ENCODE data around the gene DACT3.

- TF ChIP-seq CTCF (conservative IDR thresholded peaks at IDR 0.05 in 1 of 2, IDR thresholded peaks at IDR 0.05 in 1 of 2; ENCODE audit: low read depth in 1 of 2, low read length in 2 of 2), result no peak
- no peak for TF ChIP-seq EZH2 (IDR thresholded peaks at IDR 0.05; ENCODE audit: low read length, missing control alignments)
Observed at GRCh38 chr19:46696866-46697203, 35.9 kb upstream of the DACT3 start.
